ENCODE measurements around the gene GPX7.

Gene GPX7

GRCh38 chr1:52601519-52601918, 652 bp upstream of the GPX7 start:
- H3K4me3 ChIP-seq (ENCODE audit: low read depth, low read length) = no peak overlapping the region

GRCh38 chr1:52602856-52603600, 857 bp downstream of the GPX7 start:
- H3K4me3 ChIP-seq (ENCODE audit: low read depth, low read length) = peak overlapping the region; percentile 42
- TF ChIP-seq CTCF (IDR thresholded peaks at IDR 0.05; ENCODE audit: low read depth, low read length, missing control alignments) = no peak
- no peak for DNase-seq (ENCODE audit: low read depth)
- in situ Hi-C loops (cut with HindIII; ENCODE audit: low sequenced_read_pairs) = no loop called here

More at GRCh38 chr1:52601519-52601918, 652 bp upstream of the GPX7 start:
- no peak for TF ChIP-seq CTCF (IDR thresholded peaks at IDR 0.05; ENCODE audit: low read depth, low read length, missing control alignments)
- in situ Hi-C loops (cut with HindIII; ENCODE audit: low sequenced_read_pairs) = no loop called here
- DNase-seq (ENCODE audit: low read depth) = no peak

GRCh38 chr1:52603630-52604029, 1.5 kb downstream of the GPX7 start:
- no peak for DNase-seq (ENCODE audit: low read depth)
- in situ Hi-C loops (cut with HindIII; ENCODE audit: low sequenced_read_pairs) = no loop called here
- no peak overlapping the region for H3K4me3 ChIP-seq (ENCODE audit: low read depth, low read length)
- TF ChIP-seq CTCF (IDR thresholded peaks at IDR 0.05; ENCODE audit: low read depth, low read length, missing control alignments) = no peak

GRCh38 chr1:52604063-52604770, 2.0 kb downstream of the GPX7 start:
- in situ Hi-C loops (cut with HindIII; ENCODE audit: low sequenced_read_pairs) = no loop called here
- no peak for DNase-seq (ENCODE audit: low read depth)
- H3K4me3 ChIP-seq (ENCODE audit: low read depth, low read length) = no peak overlapping the region
- TF ChIP-seq CTCF (IDR thresholded peaks at IDR 0.05; ENCODE audit: low read depth, low read length, missing control alignments) = no peak

- TF ChIP-seq CTCF (IDR thresholded peaks at IDR 0.05; ENCODE audit: low read depth, low read length, missing control alignments) = no peak
- in situ Hi-C loops (cut with HindIII; ENCODE audit: low sequenced_read_pairs) = no loop called here
- DNase-seq (ENCODE audit: low read depth) = no peak
- H3K4me3 ChIP-seq (ENCODE audit: low read depth, low read length) = no peak overlapping the region
These were observed 11.6 kb downstream of the GPX7 start for GRCh38 chr1:52613636-52614373.

- in situ Hi-C loops (cut with HindIII; ENCODE audit: low sequenced_read_pairs) = no loop called here
- H3K4me3 ChIP-seq (ENCODE audit: low read depth, low read length) = no peak overlapping the region
- no peak for DNase-seq (ENCODE audit: low read depth)
- TF ChIP-seq CTCF (IDR thresholded peaks at IDR 0.05; ENCODE audit: low read depth, low read length, missing control alignments) = no peak
These were observed 12.5 kb downstream of the GPX7 start for GRCh38 chr1:52614671-52615070.

Data from astrocyte of the cerebellum (primary cell).